Measurements from ENCODE around the gene TRAPPC1. TPM values are rescaled to one million over a fixed set of nuclear protein-coding genes. Genes with fewer than 3 reads are reported as not detected.
A peak's percentile ranks its signal among the peaks of the same experiment; 100 is the strongest.

TRAPPC1 gene
- total and polyA plus RNA-seq, 2 experiments from 2014 or later, result 45.2 to 234 TPM

- no peaks in the 10 kb centered on the region for H3K9me2 ChIP-seq (ENCODE audit: insufficient read depth)
- peak overlapping the region; percentile 96 for H3K4me2 ChIP-seq
- peaks cover 19% of the 10 kb centered on the region for H3K4me1 ChIP-seq (ENCODE audit: insufficient read depth)
- DNase-seq (ENCODE audit: low spot score) (peak; percentile 41), ATAC-seq (no peak)
- no peaks in the 10 kb centered on the region for H3K36me3 ChIP-seq (ENCODE audit: insufficient read depth)
- H4K20me1 ChIP-seq (replicated peaks; ENCODE audit: insufficient read depth), result peaks cover 12% of the 10 kb centered on the region
- peaks cover 12% of the 10 kb centered on the region for H3K79me2 ChIP-seq (replicated peaks; ENCODE audit: insufficient read depth)
- peaks cover 42% of the 10 kb centered on the region for H3K27me3 ChIP-seq (ENCODE audit: insufficient read depth)
- TF ChIP-seq EZH2phosphoT487 (IDR thresholded peaks at IDR 0.05; ENCODE audit: unreplicated experiment), result no peak
- TF ChIP-seq CREB1 (CRISPR knock-in tag; IDR thresholded peaks at IDR 0.05; ENCODE audit: low read depth), result no peak
- no peak for TF ChIP-seq JUNB (IDR thresholded peaks at IDR 0.05; ENCODE audit: unreplicated experiment)
- no peak for TF ChIP-seq POLR2AphosphoS5 (IDR thresholded peaks at IDR 0.05; ENCODE audit: low read depth)
- no peak for TF ChIP-seq ZNF114 (CRISPR knock-in tag; IDR thresholded peaks at IDR 0.05)
- no peak for TF ChIP-seq NANOG (IDR thresholded peaks at IDR 0.05; ENCODE audit: borderline replicate concordance)
- no peak for TF ChIP-seq REST (IDR thresholded peaks at IDR 0.05; ENCODE audit: unreplicated experiment)
- TF ChIP-seq STAT1 (IDR thresholded peaks at IDR 0.05; ENCODE audit: unreplicated experiment), result no peak
- no peak for TF ChIP-seq ZNF331 (CRISPR knock-in tag; IDR thresholded peaks at IDR 0.05; ENCODE audit: low read depth)
- TF ChIP-seq ETS1 (IDR thresholded peaks at IDR 0.05), result no peak
- TF ChIP-seq, protein P1, sequence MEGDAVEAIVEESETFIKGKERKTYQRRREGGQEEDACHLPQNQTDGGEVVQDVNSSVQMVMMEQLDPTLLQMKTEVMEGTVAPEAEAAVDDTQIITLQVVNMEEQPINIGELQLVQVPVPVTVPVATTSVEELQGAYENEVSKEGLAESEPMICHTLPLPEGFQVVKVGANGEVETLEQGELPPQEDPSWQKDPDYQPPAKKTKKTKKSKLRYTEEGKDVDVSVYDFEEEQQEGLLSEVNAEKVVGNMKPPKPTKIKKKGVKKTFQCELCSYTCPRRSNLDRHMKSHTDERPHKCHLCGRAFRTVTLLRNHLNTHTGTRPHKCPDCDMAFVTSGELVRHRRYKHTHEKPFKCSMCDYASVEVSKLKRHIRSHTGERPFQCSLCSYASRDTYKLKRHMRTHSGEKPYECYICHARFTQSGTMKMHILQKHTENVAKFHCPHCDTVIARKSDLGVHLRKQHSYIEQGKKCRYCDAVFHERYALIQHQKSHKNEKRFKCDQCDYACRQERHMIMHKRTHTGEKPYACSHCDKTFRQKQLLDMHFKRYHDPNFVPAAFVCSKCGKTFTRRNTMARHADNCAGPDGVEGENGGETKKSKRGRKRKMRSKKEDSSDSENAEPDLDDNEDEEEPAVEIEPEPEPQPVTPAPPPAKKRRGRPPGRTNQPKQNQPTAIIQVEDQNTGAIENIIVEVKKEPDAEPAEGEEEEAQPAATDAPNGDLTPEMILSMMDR (conservative IDR thresholded peaks at IDR 0.05; ENCODE audit: low read depth in 2 of 2), result no peak
- TF ChIP-seq EZH2 (IDR thresholded peaks at IDR 0.05; ENCODE audit: low read depth, unreplicated experiment), result no peak
- no peak for TF ChIP-seq ZNF462 (CRISPR knock-in tag; IDR thresholded peaks at IDR 0.05)
- peaks cover 6% of the 10 kb centered on the region; the same call in 2 of the 3 replicates for H3K36me3 Mint-ChIP-seq (ENCODE audit: low read depth)
- no peak overlapping the region for H3K27ac Mint-ChIP-seq
- no peaks in the 10 kb centered on the region for H3F3A ChIP-seq (replicated peaks; ENCODE audit: low read depth)
- peak overlapping the region; percentile 98 for H2AFZ ChIP-seq
- peak overlapping the region; percentile 97 for H3K4me3 Mint-ChIP-seq
- H3K27ac ChIP-seq (ENCODE audit: low read depth), result no peak overlapping the region
- H3K4me1 Mint-ChIP-seq, result peaks cover 27% of the 10 kb centered on the region
- H3K9me3 Mint-ChIP-seq, result peaks cover 2% of the 10 kb centered on the region; the same call in 1 of the 3 replicates
- H3K4me3 ChIP-seq, result peak overlapping the region; percentile 83
- peaks cover 43% of the 10 kb centered on the region for H3K27me3 Mint-ChIP-seq (ENCODE audit: insufficient read depth, low read depth, poor library complexity)
Measured at GRCh38 chr17:7930841-7931631, 710 bp downstream of the TRAPPC1 start.

Data from GM23338 (cell line).